Tibial artery (tissue), 4 donors: Measurements from ENCODE around the gene CUX1.

Experiments
- DNase-seq, 2 donors: peaks; one replicate each; pipeline ENCODE4 v3.0.0-alpha.2; 2019
- H3K27ac ChIP-seq, 2 donors: fragments of 200-600 bp; sonication (generic) in 1 of 2; 1 replicate in 1 of 2; 2 replicates in 1 of 2; pipeline ENCODE4 v1.5.1; 2018 to 2019; ENCODE audit warnings: mild to moderate bottlenecking in 1 of 2
- H3K27me3 ChIP-seq, 2 donors: fragments of 200-600 bp; sonication (generic) in 1 of 2; one replicate each; pipeline versions ENCODE4 v1.5.1 to v1.6.0; 2016 to 2019
- H3K36me3 ChIP-seq, 3 donors: fragments of 200-600 bp; sonication (generic) in 2 of 3; one replicate each; pipeline ENCODE4 v1.5.1; 2016 to 2019; ENCODE audit warnings: mild to moderate bottlenecking in 2 of 3
- H3K4me1 ChIP-seq, 4 donors: fragments of 200-600 bp; sonication (generic) in 2 of 4; 1 replicate in 3 of 4; 2 replicates in 1 of 4; pipeline ENCODE4 v1.5.1; 2016 to 2019
- H3K4me3 ChIP-seq, 2 donors: fragments of 200-600 bp; sonication (generic) in 1 of 2; 1 replicate in 1 of 2; 2 replicates in 1 of 2; pipeline ENCODE4 v1.5.1; 2018 to 2019; ENCODE audit warnings: mild to moderate bottlenecking in 2 of 2
- H3K9me3 ChIP-seq, 3 donors: fragments of 200-600 bp; sonication (generic) in 1 of 3; one replicate each; pipeline ENCODE4 v1.5.1; 2016 to 2019
- CTCF ChIP-seq, 2 experiments: fragments of 200-600 bp in 1 of 2; fragments of 450-650 bp in 1 of 2; IDR thresholded peaks; one replicate each; pipeline ENCODE4 v1.5.1; 2017 to 2019; ENCODE audit warnings: antibody characterized with exemption in 2 of 2, mild to moderate bottlenecking in 1 of 2, moderate library complexity in 1 of 2
- intact Hi-C: fragments of 100-400 bp; cut with DNase I; formaldehyde crosslinking; loops from one replicate; pipeline ENCODE4 v1.15.0; 2023; ENCODE audit warnings: low total_unique reads

Gene CUX1

DNA sequence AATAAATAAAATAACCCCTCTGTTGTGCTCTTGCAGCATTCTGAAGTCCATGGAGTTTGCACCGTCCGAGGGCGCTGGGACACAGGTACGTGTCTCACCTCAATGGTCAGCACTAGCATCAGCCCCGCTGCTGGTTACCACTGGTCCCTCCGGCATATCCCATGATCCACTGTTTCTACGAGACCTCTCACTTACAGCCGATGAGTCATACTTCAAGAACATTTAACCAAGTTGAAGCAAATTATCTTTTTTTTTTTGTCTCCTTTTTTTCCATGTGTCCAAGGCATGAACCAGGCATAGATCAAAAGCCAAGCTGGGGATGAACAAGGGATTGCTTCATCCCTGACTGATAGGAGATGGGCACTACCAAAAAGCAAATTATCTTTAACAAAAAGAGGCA is 376.4 kb downstream of the CUX1 start:
- Histone ChIP-seq H3K4me1 (no peaks in the 10 kb centered on the region), H3K27ac (no peak overlapping the region), H3K27me3 (no peaks in the 10 kb centered on the region), H3K9me3 (no peaks in the 10 kb centered on the region), H3K4me3 (no peak overlapping the region), H3K36me3 (peaks cover 39 to 98% (median 78%) of the 10 kb centered on the region in 3 donors)
- intact Hi-C loops: no loop called here
- no peak for DNase-seq
- TF ChIP-seq CTCF (IDR thresholded peaks at IDR 0.05): no peak

DNA sequence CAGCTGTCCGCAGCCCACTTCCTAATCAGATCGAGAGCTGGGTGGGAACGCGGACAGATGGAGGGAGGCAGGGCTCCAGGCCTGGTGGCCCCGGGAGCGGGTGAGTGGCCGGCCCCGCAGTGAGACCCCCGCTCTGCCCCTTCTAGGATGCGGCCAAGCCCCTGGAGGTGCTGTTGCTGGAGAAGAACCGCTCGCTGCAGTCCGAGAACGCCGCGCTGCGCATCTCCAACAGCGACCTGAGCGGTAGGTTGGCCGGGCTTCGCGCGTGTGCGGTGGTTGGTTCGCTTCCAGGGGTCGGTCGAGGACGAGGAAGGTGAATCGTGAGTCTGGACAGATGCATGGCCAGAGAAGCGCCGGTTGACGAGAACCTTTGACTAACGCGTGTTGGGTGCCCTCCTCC is 377.9 kb downstream of the CUX1 start:
- DNase-seq: no peak
- intact Hi-C loops: no loop called here
- peaks cover 28 to 98% (median 83%) of the 10 kb centered on the region in 3 donors for H3K36me3 ChIP-seq
- no peaks in the 10 kb centered on the region for H3K27me3 ChIP-seq
- no peak overlapping the region for H3K27ac ChIP-seq
- H3K9me3 ChIP-seq: no peaks in the 10 kb centered on the region
- no peaks in the 10 kb centered on the region for H3K4me1 ChIP-seq
- H3K4me3 ChIP-seq: no peak overlapping the region
- TF ChIP-seq CTCF (IDR thresholded peaks at IDR 0.05): no peak

DNA sequence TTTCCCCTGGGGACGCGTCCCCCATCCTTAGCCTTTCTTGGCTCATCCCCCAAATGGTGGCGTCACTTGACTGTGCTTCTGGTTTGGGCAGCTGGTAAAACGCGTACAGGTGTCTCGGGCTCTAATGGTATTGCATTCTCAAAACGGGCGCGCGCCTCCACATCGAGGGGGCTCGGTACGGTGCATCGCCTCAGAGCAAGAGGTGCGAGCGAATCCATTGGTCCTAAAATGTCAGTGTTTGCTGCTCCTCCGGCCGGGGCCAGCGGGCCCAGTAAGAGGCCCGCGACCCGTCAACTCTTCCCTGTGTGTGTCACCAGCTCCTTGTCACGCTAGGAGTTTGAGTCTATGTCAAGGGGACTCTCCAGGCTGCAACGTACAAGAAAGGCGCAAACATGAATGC is 378.6 kb downstream of the CUX1 start:
- no peaks in the 10 kb centered on the region for H3K9me3 ChIP-seq
- H3K27me3 ChIP-seq: no peaks in the 10 kb centered on the region
- DNase-seq: no peak
- H3K36me3 ChIP-seq: peaks cover 23 to 97% (median 82%) of the 10 kb centered on the region in 3 donors
- no peak overlapping the region for H3K4me3 ChIP-seq
- H3K27ac ChIP-seq: no peak overlapping the region
- no peaks in the 10 kb centered on the region for H3K4me1 ChIP-seq
- TF ChIP-seq CTCF (IDR thresholded peaks at IDR 0.05): no peak
- intact Hi-C loops: no loop called here

- no peak for DNase-seq
- no peak for TF ChIP-seq CTCF (IDR thresholded peaks at IDR 0.05)
- intact Hi-C loops: no loop called here
- Histone ChIP-seq H3K27me3 (no peaks in the 10 kb centered on the region), H3K9me3 (no peaks in the 10 kb centered on the region), H3K4me3 (no peak overlapping the region), H3K4me1 (no peaks in the 10 kb centered on the region), H3K27ac (no peak overlapping the region), H3K36me3 (peaks cover 33 to 97% (median 86%) of the 10 kb centered on the region in 3 donors)
Measured at GRCh38 chr7:102197161-102197560, 379.7 kb downstream of the CUX1 start.

- Histone ChIP-seq H3K27ac (no peak overlapping the region), H3K27me3 (no peaks in the 10 kb centered on the region), H3K9me3 (no peaks in the 10 kb centered on the region), H3K4me3 (no peak overlapping the region), H3K36me3 (peaks cover 33 to 97% (median 87%) of the 10 kb centered on the region in 3 donors), H3K4me1 (no peaks in the 10 kb centered on the region)
- no peak for TF ChIP-seq CTCF (IDR thresholded peaks at IDR 0.05)
- intact Hi-C loops: no loop called here
- DNase-seq: no peak
Measured at GRCh38 chr7:102197599-102197998, 380.2 kb downstream of the CUX1 start.

DNA sequence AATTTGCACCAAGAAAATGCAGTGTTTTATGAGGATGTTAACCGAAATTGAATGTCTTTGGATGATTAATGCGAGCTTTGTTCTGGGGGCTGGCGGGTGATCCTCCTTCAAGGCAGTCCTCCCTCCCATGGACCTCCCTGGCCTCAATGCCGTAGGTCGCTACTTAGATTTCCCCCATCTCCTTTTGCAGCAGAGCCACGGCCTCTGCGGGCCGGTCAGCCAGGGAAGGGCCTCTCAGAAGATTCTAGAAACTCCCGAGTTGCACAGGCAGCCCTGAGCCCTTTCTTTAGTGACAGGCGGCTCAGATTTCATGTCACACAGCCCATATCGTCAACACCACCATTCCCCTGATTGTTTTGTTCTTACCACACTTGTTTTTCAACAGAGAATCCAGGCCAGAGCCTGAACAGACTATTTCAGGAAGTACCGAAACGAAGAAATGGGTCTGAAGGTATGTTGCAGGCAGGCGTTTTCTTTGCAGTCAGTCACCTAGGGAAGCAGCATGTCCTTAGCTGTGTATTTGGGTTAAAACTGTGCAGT is 381.1 kb downstream of the CUX1 start:
- H3K4me1 ChIP-seq: no peaks in the 10 kb centered on the region
- H3K4me3 ChIP-seq: no peak overlapping the region
- no peak for TF ChIP-seq CTCF (IDR thresholded peaks at IDR 0.05)
- DNase-seq: no peak
- no peak overlapping the region for H3K27ac ChIP-seq
- no peaks in the 10 kb centered on the region for H3K27me3 ChIP-seq
- intact Hi-C loops: no loop called here
- peaks cover 39 to 97% (median 87%) of the 10 kb centered on the region in 3 donors for H3K36me3 ChIP-seq
- no peaks in the 10 kb centered on the region for H3K9me3 ChIP-seq
